Activated CD8-positive, alpha-beta T cell treated with anti-CD3 and anti-CD28 coated beads for 36 hours (primary cell): Measurements from ENCODE around the gene LCN2. TPM values are rescaled to one million over a fixed set of nuclear protein-coding genes. Genes with fewer than 3 reads are reported as not detected.

ENCODE experiments used
- ATAC-seq: fragments of 200-7000 bp; cut with Tn5 transposase; one replicate; pipeline ENCODE4 v1.10.0; 2021; ENCODE audit warnings: mild to moderate bottlenecking, moderate library complexity
- CTCF ChIA-PET: fragments of 350-600 bp; sonication (Branson Sonifier 250); formaldehyde crosslinking; loops from one replicate; lab custom pipeline; 2021; ENCODE audit warnings: antibody characterized with exemption; lab: Charles Lee
- POLR2A ChIA-PET: fragments of 350-600 bp; sonication (Branson Sonifier 250); formaldehyde crosslinking; loops from one replicate; lab custom pipeline; 2021; ENCODE audit warnings: antibody characterized with exemption; lab: Charles Lee
- DNase-seq: peaks from one replicate; pipeline ENCODE4 v3.0.0-alpha.2; 2020
- H3K27ac Mint-ChIP-seq: one replicate; pipeline ENCODE4 v1.8.0; 2021; ENCODE audit warnings: mild to moderate bottlenecking, mixed read lengths
- H3K27me3 Mint-ChIP-seq: one replicate; pipeline ENCODE4 v1.8.0; 2021; ENCODE audit warnings: mixed read lengths
- H3K36me3 Mint-ChIP-seq: one replicate; pipeline ENCODE4 v1.8.0; 2021; ENCODE audit warnings: low read depth, mixed read lengths
- H3K4me1 Mint-ChIP-seq: one replicate; pipeline ENCODE4 v1.8.0; 2021; ENCODE audit warnings: low read depth, mixed read lengths
- H3K4me3 Mint-ChIP-seq: one replicate; pipeline ENCODE4 v1.8.0; 2021; ENCODE audit warnings: mild to moderate bottlenecking, moderate library complexity, mixed read lengths
- H3K9me3 Mint-ChIP-seq: one replicate; pipeline ENCODE4 v1.8.0; 2021; ENCODE audit warnings: mixed read lengths
- intact Hi-C: fragments of 100-400 bp; cut with micrococcal nuclease; formaldehyde crosslinking; loops from one replicate; pipeline ENCODE4 v1.10.0; 2022
- total RNA-seq, 2 experiments: library from RNA; stranded (reverse); gene quantifications; one replicate each; pipeline ENCODE4 v1.2.3, GENCODE V29; 2021
- TF ChIP-seq, protein P1 (sequence below): fragments of 200-600 bp; IDR thresholded peaks from one replicate; pipeline ENCODE4 v1.8.0; 2022; ENCODE audit warnings: antibody characterized with exemption, mild to moderate bottlenecking

The LCN2 gene
- total RNA-seq, 2 experiments from 2014 or later = not detected

GRCh38 chr9:128120741-128121465 is 28.4 kb upstream of the LCN2 start:
- ATAC-seq = no peak
- intact Hi-C loops = no loop called here
- H3K4me3 Mint-ChIP-seq = no peak overlapping the region
- no peaks in the 10 kb centered on the region for H3K9me3 Mint-ChIP-seq
- H3K27me3 Mint-ChIP-seq = no peaks in the 10 kb centered on the region
- no peak overlapping the region for H3K27ac Mint-ChIP-seq
- peaks cover 9% of the 10 kb centered on the region for H3K36me3 Mint-ChIP-seq
- TF ChIP-seq, protein P1, sequence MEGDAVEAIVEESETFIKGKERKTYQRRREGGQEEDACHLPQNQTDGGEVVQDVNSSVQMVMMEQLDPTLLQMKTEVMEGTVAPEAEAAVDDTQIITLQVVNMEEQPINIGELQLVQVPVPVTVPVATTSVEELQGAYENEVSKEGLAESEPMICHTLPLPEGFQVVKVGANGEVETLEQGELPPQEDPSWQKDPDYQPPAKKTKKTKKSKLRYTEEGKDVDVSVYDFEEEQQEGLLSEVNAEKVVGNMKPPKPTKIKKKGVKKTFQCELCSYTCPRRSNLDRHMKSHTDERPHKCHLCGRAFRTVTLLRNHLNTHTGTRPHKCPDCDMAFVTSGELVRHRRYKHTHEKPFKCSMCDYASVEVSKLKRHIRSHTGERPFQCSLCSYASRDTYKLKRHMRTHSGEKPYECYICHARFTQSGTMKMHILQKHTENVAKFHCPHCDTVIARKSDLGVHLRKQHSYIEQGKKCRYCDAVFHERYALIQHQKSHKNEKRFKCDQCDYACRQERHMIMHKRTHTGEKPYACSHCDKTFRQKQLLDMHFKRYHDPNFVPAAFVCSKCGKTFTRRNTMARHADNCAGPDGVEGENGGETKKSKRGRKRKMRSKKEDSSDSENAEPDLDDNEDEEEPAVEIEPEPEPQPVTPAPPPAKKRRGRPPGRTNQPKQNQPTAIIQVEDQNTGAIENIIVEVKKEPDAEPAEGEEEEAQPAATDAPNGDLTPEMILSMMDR = no peak
- peaks cover 20% of the 10 kb centered on the region for H3K4me1 Mint-ChIP-seq
- POLR2A ChIA-PET = interaction anchor here (0.6 kb wide), 1 partner anchor 111 kb away, joined by 3 read pairs; no protein-coding TSS in a partner anchor
- DNase-seq = no peak
- CTCF ChIA-PET = interaction anchor here (1.2 to 1.6 kb wide), 2 partner anchors 8 to 21 kb away, joined by 3 to 6 read pairs; no protein-coding TSS in a partner anchor

GRCh38 chr9:128121466-128121810 is 27.8 kb upstream of the LCN2 start:
- ATAC-seq (no peak), DNase-seq (no peak)
- H3K27me3 Mint-ChIP-seq = no peaks in the 10 kb centered on the region
- TF ChIP-seq, protein P1 = no peak
- H3K27ac Mint-ChIP-seq = no peak overlapping the region
- H3K36me3 Mint-ChIP-seq = peaks cover 13% of the 10 kb centered on the region
- peaks cover 24% of the 10 kb centered on the region for H3K4me1 Mint-ChIP-seq
- CTCF ChIA-PET = no interaction called here
- H3K9me3 Mint-ChIP-seq = no peaks in the 10 kb centered on the region
- POLR2A ChIA-PET = no interaction called here
- intact Hi-C loops = no loop called here
- no peak overlapping the region for H3K4me3 Mint-ChIP-seq

- no peaks in the 10 kb centered on the region for H3K9me3 Mint-ChIP-seq
- CTCF ChIA-PET = no interaction called here
- ATAC-seq (no peak), DNase-seq (no peak)
- no peak overlapping the region for H3K27ac Mint-ChIP-seq
- no peaks in the 10 kb centered on the region for H3K27me3 Mint-ChIP-seq
- H3K4me1 Mint-ChIP-seq = peaks cover 25% of the 10 kb centered on the region
- peaks cover 13% of the 10 kb centered on the region for H3K36me3 Mint-ChIP-seq
- no peak overlapping the region for H3K4me3 Mint-ChIP-seq
- intact Hi-C loops = no loop called here
- POLR2A ChIA-PET = interaction anchor here (1.0 kb wide), 1 partner anchor 35 kb away, joined by 3 read pairs; no protein-coding TSS in a partner anchor
- TF ChIP-seq, protein P1 = no peak
These were observed 27.1 kb upstream of the LCN2 start for GRCh38 chr9:128121924-128122808.

- Mint-ChIP-seq H3K4me3 (no peak overlapping the region), H3K4me1 (peaks cover 20% of the 10 kb centered on the region), H3K36me3 (peaks cover 13% of the 10 kb centered on the region), H3K27ac (no peak overlapping the region), H3K27me3 (no peaks in the 10 kb centered on the region), H3K9me3 (no peaks in the 10 kb centered on the region)
- intact Hi-C loops = no loop called here
- ATAC-seq = no peak
- TF ChIP-seq, protein P1 = no peak
- DNase-seq = no peak
- POLR2A ChIA-PET = interaction anchor here (1.0 kb wide), 1 partner anchor 35 kb away, joined by 3 read pairs; no protein-coding TSS in a partner anchor
- CTCF ChIA-PET = no interaction called here
These were observed 26.5 kb upstream of the LCN2 start for GRCh38 chr9:128122809-128123175.
